NCI-H2107 (cell line): ENCODE results near the gene ACOXL.
A peak's percentile ranks its signal among the peaks of the same experiment; 100 is the strongest.

Source experiments
- DNase-seq: peaks from one replicate; lab custom pipeline; 2025; lab: John Stamatoyannopoulos, UW

ACOXL gene

GRCh38 chr2:110755491-110756078 is 23.2 kb downstream of the ACOXL start:
- DNase-seq: no peak

GRCh38 chr2:110759411-110759810 is 27.0 kb downstream of the ACOXL start:
- no peak for DNase-seq

GRCh38 chr2:110764931-110765330 is 32.6 kb downstream of the ACOXL start:
- no peak for DNase-seq

GRCh38 chr2:110766291-110766690 is 33.9 kb downstream of the ACOXL start:
- DNase-seq: no peak

GRCh38 chr2:110768591-110768990 is 36.2 kb downstream of the ACOXL start:
- no peak for DNase-seq

GRCh38 chr2:110770404-110770958 is 38.1 kb downstream of the ACOXL start:
- peak; percentile 61 for DNase-seq

GRCh38 chr2:110770959-110771431 is 38.6 kb downstream of the ACOXL start:
- peak; percentile 39 for DNase-seq

- no peak for DNase-seq
Observed at GRCh38 chr2:110771547-110772382, 39.4 kb downstream of the ACOXL start.

- DNase-seq: no peak
Observed at GRCh38 chr2:110772383-110772755, 40.0 kb downstream of the ACOXL start.

- DNase-seq: no peak
Observed at GRCh38 chr2:110773401-110773921, 41.1 kb downstream of the ACOXL start.

GRCh38 chr2:110774701-110775100 is 42.3 kb downstream of the ACOXL start:
- no peak for DNase-seq

- DNase-seq: no peak
Observed at GRCh38 chr2:110777531-110778311, 45.3 kb downstream of the ACOXL start.

GRCh38 chr2:110780461-110780860 is 48.1 kb downstream of the ACOXL start:
- DNase-seq: no peak

GRCh38 chr2:110783196-110783873 is 51.0 kb downstream of the ACOXL start:
- no peak for DNase-seq

- no peak for DNase-seq
Observed at GRCh38 chr2:110784047-110784631, 51.8 kb downstream of the ACOXL start.

- DNase-seq: no peak
Observed at GRCh38 chr2:110785439-110785838, 53.1 kb downstream of the ACOXL start.

- DNase-seq: no peak
Observed at GRCh38 chr2:110788976-110789375, 56.6 kb downstream of the ACOXL start.

- DNase-seq: no peak
Observed at GRCh38 chr2:110789706-110790105, 57.3 kb downstream of the ACOXL start.

GRCh38 chr2:110790907-110791306 is 58.5 kb downstream of the ACOXL start:
- no peak for DNase-seq

- DNase-seq: no peak
Observed at GRCh38 chr2:110791435-110791834, 59.1 kb downstream of the ACOXL start.

GRCh38 chr2:110793034-110793433 is 60.7 kb downstream of the ACOXL start:
- DNase-seq: no peak
